Measurements from ENCODE around the gene ZNF839.

- TF ChIP-seq CTCF (IDR thresholded peaks at IDR 0.05): no peak
- TF ChIP-seq POLR2A (IDR thresholded peaks at IDR 0.05): no peak
Observed at GRCh38 chr14:102318781-102319276, 717 bp upstream of the ZNF839 start.

All from Peyer's patch (tissue), 4 donors.